A673 (cell line): ENCODE results near the gene DPM3. TPM values are rescaled to one million over a fixed set of nuclear protein-coding genes. Genes with fewer than 3 reads are reported as not detected.

Experiments used
- BruUV-seq: library from RNA; stranded (reverse); fragments of 400-500 nt; replicated peaks from 2 replicates; lab custom pipeline; 2021; lab: Mats Ljungman, UMichigan
- CTCF ChIA-PET: fragments of 300-600 bp; sonication (Branson Sonifier 250); formaldehyde crosslinking; loops from one replicate; lab custom pipeline; 2022; ENCODE audit warnings: antibody characterized with exemption; lab: Charles Lee
- POLR2A ChIA-PET: fragments of 300-600 bp; sonication (Branson Sonifier 250); formaldehyde crosslinking; loops from one replicate; lab custom pipeline; 2022; ENCODE audit warnings: antibody characterized with exemption; ENCODE audit not compliant: low non-redundant PET; lab: Charles Lee
- DNase-seq: peaks from one replicate; pipeline ENCODE4 v3.0.0-alpha.2; 2015; ENCODE audit warnings: low spot score
- H3K27ac ChIP-seq: fragments of 200-600 bp; sonication (generic); 2 replicates; pipeline ENCODE4 v1.5.1; 2016; ENCODE audit warnings: mixed run types, low read depth, mild to moderate bottlenecking, mixed read lengths, antibody characterized with exemption, low read length; ENCODE audit not compliant: poor library complexity, severe bottlenecking
- H3K27me3 ChIP-seq: fragments of 200-600 bp; sonication (generic); replicated peaks from 2 replicates; pipeline ENCODE4 v1.6.1; 2017; ENCODE audit warnings: mixed run types, low read depth, mild to moderate bottlenecking, mixed read lengths, antibody characterized with exemption, low read length; ENCODE audit not compliant: insufficient read depth, poor library complexity
- H3K36me3 ChIP-seq: fragments of 200-600 bp; sonication (generic); 2 replicates; pipeline ENCODE4 v1.6.1; 2016; ENCODE audit warnings: mixed run types, mild to moderate bottlenecking, mixed read lengths, antibody characterized with exemption, low read length; ENCODE audit not compliant: insufficient read depth, poor library complexity, severe bottlenecking
- H3K4me1 ChIP-seq: fragments of 200-600 bp; sonication (generic); 2 replicates; pipeline ENCODE4 v1.6.1; 2017; ENCODE audit warnings: mixed run types, mild to moderate bottlenecking, mixed read lengths, antibody characterized with exemption, low read length; ENCODE audit not compliant: insufficient read depth, poor library complexity, severe bottlenecking
- H3K4me3 ChIP-seq: fragments of 200-600 bp; sonication (generic); 2 replicates; pipeline ENCODE4 v1.5.1; 2016; ENCODE audit warnings: low read depth, mixed run types, mild to moderate bottlenecking, mixed read lengths, low read length; ENCODE audit not compliant: poor library complexity, severe bottlenecking
- H3K9me3 ChIP-seq: fragments of 200-600 bp; sonication (generic); 2 replicates; pipeline ENCODE4 v1.6.1; 2016; ENCODE audit warnings: mixed run types, low read depth, mild to moderate bottlenecking, mixed read lengths, antibody characterized with exemption, low read length; ENCODE audit not compliant: poor library complexity, severe bottlenecking
- CTCF ChIP-seq: fragments of 300-800, 200-600 bp; sonication (generic); conservative IDR thresholded peaks from 2 replicates; pipeline ENCODE4 v1.5.1; 2017; ENCODE audit warnings: low read depth, mild to moderate bottlenecking, antibody characterized with exemption, low read length, moderate library complexity, mixed read lengths
- EZH2 ChIP-seq: fragments of 200-600 bp; sonication (generic); IDR thresholded peaks from 2 replicates; pipeline ENCODE4 v1.6.1; 2017; ENCODE audit warnings: borderline replicate concordance, low read depth, mild to moderate bottlenecking, mixed read lengths, antibody characterized with exemption, low read length; ENCODE audit not compliant: poor library complexity, severe bottlenecking
- intact Hi-C: fragments of 100-400 bp; cut with micrococcal nuclease; formaldehyde crosslinking; loops from one replicate; pipeline ENCODE4 v1.10.0; 2022; ENCODE audit not compliant: unreplicated experiment
- total RNA-seq: library from RNA; stranded (reverse); gene quantifications from 2 replicates; pipeline ENCODE4 v1.2.3, GENCODE V29; 2021

The DPM3 gene
- total RNA-seq, 1 experiment from 2014 or later = 34.0 TPM

- ChIA-PET CTCF (no interaction called here), POLR2A (interaction anchor here (0.7 kb wide), 2 partner anchors 61 to 272 kb away, joined by 3 to 4 read pairs; no protein-coding TSS in a partner anchor)
- no peaks in the 10 kb centered on the region for H3K4me1 ChIP-seq
- intact Hi-C loops = no loop called here
- no peaks in the 10 kb centered on the region for H3K9me3 ChIP-seq
- no peak overlapping the region for H3K27ac ChIP-seq
- H3K36me3 ChIP-seq = no peaks in the 10 kb centered on the region
- H3K4me3 ChIP-seq = no peak overlapping the region
- no peak for DNase-seq
- TF ChIP-seq CTCF (no peak), EZH2 (no peak)
- H3K27me3 ChIP-seq = no peaks in the 10 kb centered on the region
- no TSS peak for BruUV-seq
Observed at GRCh38 chr1:155106862-155107261, 33.5 kb downstream of the DPM3 start.

GRCh38 chr1:155105604-155106011 lies 34.7 kb downstream of the DPM3 start:
- no peak overlapping the region for H3K4me3 ChIP-seq
- no peaks in the 10 kb centered on the region for H3K4me1 ChIP-seq
- DNase-seq = no peak
- H3K36me3 ChIP-seq = no peaks in the 10 kb centered on the region
- intact Hi-C loops = no loop called here
- POLR2A ChIA-PET = no interaction called here
- BruUV-seq = no TSS peak
- no peaks in the 10 kb centered on the region for H3K9me3 ChIP-seq
- CTCF ChIA-PET = no interaction called here
- TF ChIP-seq EZH2 (no peak), CTCF (no peak)
- no peaks in the 10 kb centered on the region for H3K27me3 ChIP-seq
- H3K27ac ChIP-seq = no peak overlapping the region

- no peaks in the 10 kb centered on the region for H3K4me1 ChIP-seq
- no peak overlapping the region for H3K27ac ChIP-seq
- no peaks in the 10 kb centered on the region for H3K27me3 ChIP-seq
- DNase-seq = no peak
- TF ChIP-seq EZH2 = no peak
- TF ChIP-seq CTCF = no peak
- intact Hi-C loops = no loop called here
- H3K36me3 ChIP-seq = no peaks in the 10 kb centered on the region
- H3K4me3 ChIP-seq = no peak overlapping the region
- no TSS peak for BruUV-seq
- POLR2A ChIA-PET = no interaction called here
- CTCF ChIA-PET = no interaction called here
- no peaks in the 10 kb centered on the region for H3K9me3 ChIP-seq
Observed at GRCh38 chr1:155104605-155105534, 35.5 kb downstream of the DPM3 start.
